Measurements from ENCODE around the gene PARD6A. TPM values are rescaled to one million over a fixed set of nuclear protein-coding genes. Genes with fewer than 3 reads are reported as not detected.

Gene PARD6A
- total RNA-seq, 1 experiment from 2014 or later = 10.8 TPM

- Histone ChIP-seq H3K23me2 (ENCODE audit: insufficient read length, low read depth, low read length, poor library complexity, severe bottlenecking) (no peaks in the 10 kb centered on the region), H3K4ac (ENCODE audit: low read depth, low read length) (no peak overlapping the region), H2BK5ac (ENCODE audit: insufficient read length, low read length) (no peak overlapping the region), H3K14ac (ENCODE audit: insufficient read depth, low read length) (no peak overlapping the region), H2BK120ac (ENCODE audit: low read depth, low read length, poor library complexity, severe bottlenecking) (no peak overlapping the region), H3K79me2 (ENCODE audit: insufficient read depth, low read length) (no peaks in the 10 kb centered on the region), H2BK12ac (ENCODE audit: insufficient read length, low read depth, low read length) (no peak overlapping the region), H2AFZ (ENCODE audit: low read length) (no peak overlapping the region), H3K23ac (ENCODE audit: insufficient read length, low read depth, low read length) (no peak overlapping the region), H4K91ac (ENCODE audit: insufficient read length, low read depth, low read length) (no peak overlapping the region), H2AK5ac (ENCODE audit: insufficient read length, low read length) (no peak overlapping the region), H3K79me1 (ENCODE audit: insufficient read depth, low read depth, low read length, poor library complexity, severe bottlenecking) (no peaks in the 10 kb centered on the region), H3K27ac (ENCODE audit: insufficient read length, low read depth, low read length) (no peak overlapping the region), H3K18ac (ENCODE audit: insufficient read length, low read depth, low read length) (no peak overlapping the region), H3K9ac (ENCODE audit: extremely low read depth, insufficient read length, low read length) (no peak overlapping the region), H3T11ph (ENCODE audit: low read length) (no peak overlapping the region), H3K56ac (ENCODE audit: insufficient read length, low read depth, low read length) (no peak overlapping the region), H4K8ac (replicated peaks; ENCODE audit: insufficient read length, low read depth, low read length) (no peak overlapping the region), H3K4me1 (ENCODE audit: insufficient read depth, low read length) (no peaks in the 10 kb centered on the region), H2BK15ac (ENCODE audit: low read depth, low read length) (no peak overlapping the region), H2BK20ac (ENCODE audit: low read depth, low read length, poor library complexity, severe bottlenecking) (no peak overlapping the region), H3K9me3 (ENCODE audit: control insufficient read depth, low read depth, low read length) (no peaks in the 10 kb centered on the region), H4K20me1 (ENCODE audit: control insufficient read depth, insufficient read depth, insufficient read length) (no peaks in the 10 kb centered on the region), H3K4me2 (ENCODE audit: insufficient read depth, insufficient read length, low read length) (no peak overlapping the region), H3K27me3 (ENCODE audit: insufficient read depth, low read length) (no peaks in the 10 kb centered on the region), H4K5ac (ENCODE audit: insufficient read length, low read depth, low read length) (no peak overlapping the region)
- Mint-ChIP-seq H3K9me3 (no peaks in the 10 kb centered on the region), H3K36me3 (ENCODE audit: insufficient read depth in 1 of 3, low read depth in 3 of 3) (peaks cover 38 to 84% (median 66%) of the 10 kb centered on the region in 3 experiments), H3K27me3 (ENCODE audit: low read depth) (no peaks in the 10 kb centered on the region), H3K27ac (peak overlapping the region in 1 of 3 experiments; percentile 76; a peak in 4 of 7 replicates), H3K4me1 (no peaks in the 10 kb centered on the region), H3K4me3 (no peak overlapping the region)
- DNase-seq = no peak
- no CpG with 5 or more reads among the region's 14 CpGs for WGBS (ENCODE audit: extremely low coverage, insufficient read length, low lambda C conversion rate)
- TF ChIP-seq, protein P1, sequence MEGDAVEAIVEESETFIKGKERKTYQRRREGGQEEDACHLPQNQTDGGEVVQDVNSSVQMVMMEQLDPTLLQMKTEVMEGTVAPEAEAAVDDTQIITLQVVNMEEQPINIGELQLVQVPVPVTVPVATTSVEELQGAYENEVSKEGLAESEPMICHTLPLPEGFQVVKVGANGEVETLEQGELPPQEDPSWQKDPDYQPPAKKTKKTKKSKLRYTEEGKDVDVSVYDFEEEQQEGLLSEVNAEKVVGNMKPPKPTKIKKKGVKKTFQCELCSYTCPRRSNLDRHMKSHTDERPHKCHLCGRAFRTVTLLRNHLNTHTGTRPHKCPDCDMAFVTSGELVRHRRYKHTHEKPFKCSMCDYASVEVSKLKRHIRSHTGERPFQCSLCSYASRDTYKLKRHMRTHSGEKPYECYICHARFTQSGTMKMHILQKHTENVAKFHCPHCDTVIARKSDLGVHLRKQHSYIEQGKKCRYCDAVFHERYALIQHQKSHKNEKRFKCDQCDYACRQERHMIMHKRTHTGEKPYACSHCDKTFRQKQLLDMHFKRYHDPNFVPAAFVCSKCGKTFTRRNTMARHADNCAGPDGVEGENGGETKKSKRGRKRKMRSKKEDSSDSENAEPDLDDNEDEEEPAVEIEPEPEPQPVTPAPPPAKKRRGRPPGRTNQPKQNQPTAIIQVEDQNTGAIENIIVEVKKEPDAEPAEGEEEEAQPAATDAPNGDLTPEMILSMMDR (conservative IDR thresholded peaks at IDR 0.05) = no peak
Observed at GRCh38 chr16:67628216-67628615, 32.5 kb upstream of the PARD6A start.
